GM12892 (cell line): ENCODE measurements around the gene BCAP29.

Experiments
- DNase-seq: peaks from one replicate; pipeline ENCODE4 v3.0.0; 2011; ENCODE audit not compliant: insufficient read length
- FAIRE-seq: peaks from 2 replicates; lab custom pipeline; 2011; peaks lifted over from hg19 to GRCh38; lab: Jason Lieb, UNC
- POLR2A ChIP-seq: IDR thresholded peaks from 2 replicates; pipeline ENCODE4 v1.6.1; 2011; ENCODE audit warnings: low read depth, low read length, control low read depth
- POLR2AphosphoS5 ChIP-seq: IDR thresholded peaks from 2 replicates; pipeline ENCODE4 v1.6.1; 2011; ENCODE audit warnings: low read depth, low read length, control low read depth
- TAF1 ChIP-seq: IDR thresholded peaks from 2 replicates; pipeline ENCODE4 v1.6.1; 2011; ENCODE audit warnings: low read depth, mild to moderate bottlenecking, control low read depth, low read length, borderline replicate concordance

Gene BCAP29

DNA sequence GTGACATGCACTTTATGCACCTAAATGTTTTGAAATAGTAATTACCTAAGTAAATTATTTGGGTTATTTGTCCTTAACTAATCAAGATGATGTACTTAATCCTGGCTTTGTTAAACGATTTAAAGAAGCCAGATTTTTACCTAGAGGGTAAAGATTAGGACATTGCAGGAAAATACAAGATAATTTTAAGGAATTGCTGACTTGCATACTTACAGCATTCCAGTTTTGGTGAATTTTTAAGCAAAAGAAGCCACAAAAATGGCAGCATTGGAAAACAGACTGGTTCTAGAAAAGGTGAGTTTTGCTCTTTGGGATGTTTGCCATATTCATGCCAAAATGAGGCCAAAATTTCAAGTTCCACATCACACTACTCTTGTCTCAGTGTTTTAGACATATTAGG is 33.4 kb downstream of the BCAP29 start:
- DNase-seq (no peak), FAIRE-seq (no peak)
- TF ChIP-seq TAF1 (no peak), POLR2AphosphoS5 (no peak), POLR2A (no peak)

DNA sequence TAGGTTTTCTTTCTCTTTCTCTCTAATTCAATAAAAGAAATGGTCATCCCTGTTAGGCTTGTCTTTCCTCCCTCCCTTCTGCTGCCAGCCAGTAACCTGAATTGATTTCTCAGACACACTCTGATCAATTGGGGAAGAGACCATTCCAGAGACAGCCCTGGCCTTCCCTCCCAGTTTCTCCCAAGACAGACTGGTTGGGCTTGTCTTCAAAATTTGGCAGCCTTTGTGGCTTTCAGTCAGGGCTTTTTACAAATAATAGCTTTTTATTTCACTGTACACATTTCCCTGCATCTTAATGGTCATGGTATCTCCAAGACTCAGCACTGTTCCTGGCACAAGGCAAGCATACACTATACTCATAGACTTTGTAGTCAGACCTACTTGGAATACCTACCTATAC is 33.9 kb downstream of the BCAP29 start:
- DNase-seq (no peak), FAIRE-seq (no peak)
- TF ChIP-seq POLR2A, result no peak
- no peak for TF ChIP-seq POLR2AphosphoS5
- TF ChIP-seq TAF1, result no peak

DNA sequence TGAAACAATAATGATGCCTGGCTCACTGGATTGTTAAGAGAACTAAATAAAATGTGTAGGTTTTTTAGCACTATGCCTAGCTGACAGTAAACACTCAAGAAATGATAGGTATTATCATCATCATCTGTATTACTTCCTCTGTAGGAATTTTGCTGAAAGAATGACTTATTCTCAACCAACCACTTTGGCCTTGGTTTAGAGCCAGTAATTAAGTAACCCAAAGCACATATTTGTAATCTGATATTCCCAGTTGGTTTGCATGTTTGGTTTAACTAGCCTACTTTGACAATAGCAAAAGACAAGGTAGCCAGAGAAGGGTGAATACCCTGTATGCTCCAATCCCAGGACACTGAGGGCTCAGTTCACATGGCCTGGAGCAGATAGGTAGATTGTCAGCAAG is 34.4 kb downstream of the BCAP29 start:
- FAIRE-seq, result no peak

DNA sequence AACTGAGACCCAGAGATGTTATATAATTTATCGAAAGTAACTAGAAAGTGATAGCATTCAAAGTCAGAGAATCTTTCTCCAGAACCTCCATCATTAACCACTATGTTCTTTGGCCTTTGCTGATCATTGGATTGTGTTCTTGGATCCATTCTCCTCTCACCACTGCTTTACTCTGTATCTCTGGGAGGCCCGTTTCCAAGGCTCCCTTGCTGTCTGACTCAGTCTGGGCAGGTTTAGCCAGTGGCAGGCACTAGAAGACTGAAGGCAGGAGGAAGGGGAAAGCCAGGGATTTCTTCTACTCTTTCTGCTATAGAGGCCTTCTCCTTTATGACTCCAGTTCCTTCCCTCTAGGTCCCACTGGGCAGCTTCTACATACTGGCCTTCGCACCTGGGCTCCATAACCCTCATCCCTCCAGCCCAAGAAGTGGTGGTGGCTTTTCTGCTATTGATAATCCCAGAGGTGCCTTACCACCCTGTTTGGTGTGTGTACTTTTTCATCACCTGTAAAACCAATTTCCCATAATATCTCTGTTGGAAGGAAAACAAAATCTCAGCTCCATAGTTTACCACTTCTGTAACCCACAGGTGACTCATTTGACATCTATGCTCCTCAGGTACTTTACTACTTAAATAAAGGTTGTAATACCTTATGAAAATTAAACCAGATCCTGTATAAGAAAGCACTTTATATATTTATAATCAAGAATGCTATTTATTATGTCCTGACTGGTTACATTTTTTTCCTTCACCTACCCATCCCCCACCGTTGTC is 36.0 kb downstream of the BCAP29 start:
- TF ChIP-seq TAF1, result no peak
- TF ChIP-seq POLR2A, result no peak
- TF ChIP-seq POLR2AphosphoS5, result no peak
- no peak for DNase-seq
- FAIRE-seq, result no peak

More for the DNA sequence above, 34.4 kb downstream of the BCAP29 start:
- DNase-seq, result no peak
- TF ChIP-seq POLR2A (no peak), POLR2AphosphoS5 (no peak), TAF1 (no peak)

DNA sequence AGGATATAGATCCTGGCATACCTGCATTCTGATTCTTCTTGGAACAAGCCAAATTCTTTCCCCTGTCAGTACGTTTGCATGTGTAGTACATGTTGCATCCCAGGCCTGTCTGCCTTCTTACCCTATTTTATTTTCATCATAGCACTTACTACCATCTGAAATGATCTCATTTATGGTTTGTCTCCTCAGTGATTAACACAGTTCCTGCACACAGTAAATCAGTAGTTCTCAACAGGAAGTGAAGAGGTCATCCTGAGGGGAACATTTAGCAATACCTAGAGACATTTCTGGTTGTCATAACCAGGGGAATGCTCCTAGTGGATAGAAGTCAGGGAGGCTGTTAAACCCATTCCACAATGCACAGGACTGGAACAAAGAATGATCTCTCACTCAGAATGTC is 42.4 kb downstream of the BCAP29 start:
- FAIRE-seq (no peak), DNase-seq (no peak)
- TF ChIP-seq TAF1, result no peak
- TF ChIP-seq POLR2A, result no peak
- no peak for TF ChIP-seq POLR2AphosphoS5

DNA sequence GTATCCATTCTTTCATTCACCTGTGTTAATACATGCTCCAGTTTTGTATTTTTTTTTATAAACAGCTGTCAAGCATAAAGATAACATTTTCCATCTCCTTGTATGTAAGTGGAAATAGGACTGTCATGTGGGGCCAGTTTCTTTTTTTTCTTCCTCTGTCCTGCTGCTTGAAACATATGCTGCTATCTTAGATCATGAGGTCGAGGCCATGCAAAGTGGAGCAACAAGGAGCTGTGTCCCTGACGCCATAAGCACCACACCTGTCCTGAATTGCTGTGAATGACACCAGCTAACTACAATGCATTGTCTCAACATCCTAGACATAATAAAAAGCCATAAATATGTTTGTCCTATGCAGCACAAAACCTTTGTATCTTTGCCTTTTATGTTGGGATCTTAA is 42.8 kb downstream of the BCAP29 start:
- DNase-seq (no peak), FAIRE-seq (no peak)
- TF ChIP-seq POLR2A (no peak), TAF1 (no peak), POLR2AphosphoS5 (no peak)

DNA sequence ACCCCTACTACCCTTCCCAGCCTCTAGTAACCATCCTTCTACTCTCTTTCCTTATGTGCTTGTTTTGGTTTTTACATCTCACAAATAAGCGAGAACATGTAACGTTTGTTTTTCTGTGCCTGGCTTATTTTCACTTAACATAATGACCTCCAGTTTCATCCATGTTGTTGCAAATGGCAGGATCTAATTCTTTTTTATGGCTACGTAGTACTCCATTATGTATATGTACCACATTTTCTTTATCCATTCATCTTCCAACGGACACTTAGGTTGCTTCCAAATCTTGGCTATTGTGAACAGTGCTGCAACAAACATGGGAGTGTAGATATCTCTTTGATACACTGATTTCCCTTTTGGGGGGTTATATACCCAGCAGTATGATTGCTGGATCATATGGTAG is 47.0 kb downstream of the BCAP29 start:
- no peak for TF ChIP-seq TAF1
- TF ChIP-seq POLR2A, result no peak
- TF ChIP-seq POLR2AphosphoS5, result no peak
- no peak for FAIRE-seq
- DNase-seq, result no peak

DNA sequence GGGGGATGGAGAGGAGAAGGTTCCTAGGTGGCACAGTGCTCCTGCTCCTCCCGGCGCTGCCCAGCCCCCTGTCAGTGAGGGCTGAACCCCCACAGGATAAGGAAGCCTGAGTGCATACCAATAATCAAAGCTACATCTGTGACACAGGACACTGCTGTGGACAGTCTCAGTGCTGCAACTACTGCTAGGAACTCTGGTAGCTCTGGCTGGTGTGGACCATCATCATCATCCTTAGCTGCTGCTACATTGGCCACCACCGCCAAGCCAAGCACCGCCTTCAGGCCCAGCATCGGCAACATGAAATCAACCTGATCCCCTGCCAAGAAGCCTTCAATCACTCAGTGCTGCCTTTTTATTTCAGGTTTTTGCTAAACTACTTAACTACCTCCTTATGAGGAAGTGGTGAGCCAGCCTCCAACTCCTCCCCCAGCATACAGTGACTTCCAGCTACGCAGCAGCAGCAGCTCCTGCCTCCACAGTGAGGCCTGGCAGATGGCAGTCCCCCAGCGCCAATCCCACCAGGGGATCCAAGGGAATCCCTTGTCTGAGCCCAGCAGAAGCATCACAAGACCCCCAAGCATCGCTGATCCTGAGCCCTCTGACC is 48.5 kb downstream of the BCAP29 start:
- no peak for FAIRE-seq
- DNase-seq, result no peak
- TF ChIP-seq TAF1 (no peak), POLR2AphosphoS5 (no peak), POLR2A (no peak)

DNA sequence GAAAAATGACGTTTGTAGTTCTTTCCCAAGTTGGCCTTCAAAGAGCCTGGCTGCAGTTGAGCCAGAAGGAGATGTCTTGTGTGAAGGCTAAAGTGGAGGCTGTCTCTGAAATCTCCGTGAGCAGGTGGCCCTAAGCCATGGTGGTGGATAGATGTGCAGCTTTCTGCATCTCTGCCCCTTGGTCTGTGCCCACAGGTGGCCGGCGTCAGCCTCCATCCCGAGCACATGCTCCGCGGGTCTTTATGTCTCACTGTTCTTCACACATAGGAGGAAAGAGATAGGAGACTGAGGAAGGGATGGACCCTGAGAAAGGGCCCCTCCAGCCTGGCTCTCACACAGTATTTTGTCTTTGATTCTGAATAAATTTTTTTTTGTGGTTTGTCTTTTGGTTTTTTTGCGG is 50.3 kb downstream of the BCAP29 start:
- FAIRE-seq (no peak), DNase-seq (no peak)
- TF ChIP-seq POLR2AphosphoS5 (no peak), TAF1 (no peak), POLR2A (no peak)

DNA sequence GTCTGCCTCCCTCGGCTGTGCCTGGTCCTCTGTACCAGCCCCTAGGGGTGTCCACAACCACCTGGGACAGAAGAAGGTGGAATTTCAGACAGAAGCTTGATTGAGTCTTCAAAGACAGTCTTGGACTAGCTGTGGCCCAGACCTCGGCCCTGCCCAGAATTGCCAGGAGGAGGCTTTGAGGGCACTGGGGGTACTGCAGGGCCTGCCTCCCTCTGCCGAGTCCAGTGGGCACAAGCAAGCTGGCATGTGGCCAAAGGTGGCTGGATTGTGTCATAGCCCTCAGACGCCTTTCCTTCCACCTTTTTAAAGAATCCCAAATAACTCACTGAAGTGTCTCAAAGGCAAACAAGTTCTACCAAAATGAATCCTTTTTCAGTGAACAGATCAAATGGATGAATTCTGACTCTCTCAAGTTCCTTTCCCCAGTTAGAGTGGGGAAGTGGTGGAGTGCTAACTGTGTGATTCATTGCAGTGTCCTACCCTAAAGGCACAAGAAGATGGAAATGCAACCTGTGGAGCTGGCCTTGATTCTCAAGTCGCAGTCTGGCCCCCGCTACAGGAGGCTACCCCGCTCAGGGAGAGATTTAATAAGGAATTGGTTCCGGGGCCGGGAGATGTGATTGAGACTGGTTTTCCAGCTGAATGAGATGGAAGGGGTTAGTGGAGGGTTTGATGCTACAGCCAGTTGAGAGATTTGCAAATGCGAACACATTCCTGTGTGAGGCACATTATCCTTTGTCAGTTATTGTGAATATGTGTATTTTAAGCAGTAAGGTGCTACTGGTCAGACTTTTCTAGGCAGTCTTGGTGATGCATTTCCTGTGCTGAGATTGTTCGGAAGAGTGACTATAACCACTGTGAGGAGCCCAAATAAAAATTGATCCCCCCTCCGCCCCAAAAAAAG is 51.8 kb downstream of the BCAP29 start:
- TF ChIP-seq POLR2AphosphoS5, result no peak
- DNase-seq (no peak), FAIRE-seq (no peak)

DNA sequence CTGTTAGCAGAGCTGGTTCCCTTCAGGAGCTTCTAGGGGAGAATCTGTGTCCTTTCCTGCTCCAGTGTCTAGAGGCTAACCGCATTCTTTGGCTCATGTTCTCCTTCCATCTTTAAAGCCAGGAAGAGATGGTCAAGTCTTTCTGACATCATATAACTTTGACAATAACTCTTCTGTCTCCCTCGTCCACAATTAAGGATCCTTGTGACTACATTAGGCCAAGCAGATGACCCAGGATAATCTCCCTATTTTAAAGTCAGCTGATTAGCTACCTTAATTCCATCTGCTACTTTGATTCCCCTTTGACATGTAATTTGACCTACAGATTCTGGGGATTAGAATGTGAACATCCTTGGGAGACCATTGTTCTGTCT is 52.4 kb downstream of the BCAP29 start:
- TF ChIP-seq TAF1 (no peak), POLR2AphosphoS5 (no peak), POLR2A (no peak)
- FAIRE-seq (no peak), DNase-seq (no peak)
